HCT116 (cell line): ENCODE data around the gene MARK1.

Source experiments
- CTCF ChIP-seq, 3 experiments: fragments of 200-600 bp in 1 of 3; sonication (generic) in 1 of 3; IDR thresholded peaks in 2 of 3; conservative IDR thresholded peaks in 1 of 3; 2 replicates each; pipeline ENCODE4 v1.5.1; 2012 to 2017; ENCODE audit warnings: low read depth in 2 of 3, low read length in 2 of 3, antibody characterized with exemption in 1 of 3, borderline replicate concordance in 1 of 3, control low read depth in 1 of 3, mild to moderate bottlenecking in 1 of 3, mixed read lengths in 1 of 3, mixed run types in 1 of 3, moderate library complexity in 1 of 3; ENCODE audit not compliant: insufficient read depth in 1 of 3
- POLR2A ChIP-seq: IDR thresholded peaks from 2 replicates; pipeline ENCODE4 v1.7.0; 2011; ENCODE audit warnings: borderline replicate concordance; ENCODE audit not compliant: insufficient read depth, insufficient read length; ENCODE audit errors: extremely low read depth

- TF ChIP-seq POLR2A, result no peak
- TF ChIP-seq CTCF (IDR thresholded peaks at IDR 0.05 in 2 of 3, conservative IDR thresholded peaks at IDR 0.05 in 1 of 3; ENCODE audit: borderline replicate concordance in 1 of 3, insufficient read depth in 1 of 3, low read depth in 2 of 3, low read length in 2 of 3), result no peak
Observed at GRCh38 chr1:220498188-220498587, 29.7 kb upstream of the MARK1 start.
